HEK293 (cell line): ENCODE measurements around the gene TLDC2.

Experiments used
- CTCF ChIA-PET: fragments of 350-600 bp; formaldehyde crosslinking; extraction: SDS; loops from one replicate; lab custom pipeline; 2021; ENCODE audit warnings: antibody characterized with exemption; lab: Yijun Ruan, JAX
- POLR2A ChIA-PET: fragments of 300-600 bp; formaldehyde crosslinking; extraction: SDS; loops from one replicate; lab custom pipeline; 2020; ENCODE audit warnings: antibody characterized with exemption, inconsistent platforms; lab: Yijun Ruan, JAX
- H3K27ac ChIP-seq: fragments of 200-500 bp; sonication (Bioruptor generic); 2 replicates; pipeline ENCODE4 v1.5.1; 2014; ENCODE audit warnings: low read depth, low read length, control low read depth, inconsistent platforms; ENCODE audit errors: extremely low read depth
- H3K36me3 ChIP-seq, 2 experiments: fragments of 200-500 bp in 1 of 2; sonication (Bioruptor generic) in 1 of 2; 1 replicate in 1 of 2; 2 replicates in 1 of 2; pipeline ENCODE4 v1.5.1; 2014 to 2017; ENCODE audit warnings: inconsistent platforms in 2 of 2, low read length in 2 of 2; ENCODE audit not compliant: control insufficient read depth in 2 of 2, insufficient read depth in 1 of 2
- H3K4me1 ChIP-seq: fragments of 200-500 bp; sonication (Bioruptor generic); 2 replicates; pipeline ENCODE4 v1.5.1; 2014; ENCODE audit warnings: mild to moderate bottlenecking, low read length, inconsistent platforms; ENCODE audit not compliant: control insufficient read depth, insufficient read depth
- H3K4me3 ChIP-seq: 2 replicates; pipeline ENCODE4 v1.5.1; 2011; ENCODE audit warnings: low read depth, mild to moderate bottlenecking, control low read depth, low read length, moderate library complexity
- H3K9me3 ChIP-seq: fragments of 200-500 bp; sonication (Bioruptor generic); 2 replicates; pipeline ENCODE4 v1.5.1; 2014; ENCODE audit warnings: low read depth, low read length, inconsistent platforms; ENCODE audit not compliant: control insufficient read depth, insufficient read depth
- OSR2 ChIP-seq: fragments of 450-650 bp; formaldehyde crosslinking; IDR thresholded peaks from 2 replicates; pipeline ENCODE4 v1.5.1; 2016; ENCODE audit warnings: missing biosample characterization, missing genetic modification characterization
- PRDM10 ChIP-seq: fragments of 450-650 bp; formaldehyde crosslinking; IDR thresholded peaks from 2 replicates; pipeline ENCODE4 v1.5.1; 2016; ENCODE audit warnings: missing biosample characterization, missing genetic modification characterization
- PRDM2 ChIP-seq: fragments of 450-650 bp; formaldehyde crosslinking; IDR thresholded peaks from 2 replicates; pipeline ENCODE4 v1.5.1; 2016; ENCODE audit warnings: missing biosample characterization, missing genetic modification characterization, borderline replicate concordance
- SP2 ChIP-seq: fragments of 450-650 bp; formaldehyde crosslinking; IDR thresholded peaks from 2 replicates; pipeline ENCODE4 v1.5.1; 2016; ENCODE audit warnings: missing biosample characterization, missing genetic modification characterization
- ZBTB48 ChIP-seq: fragments of 450-650 bp; formaldehyde crosslinking; IDR thresholded peaks from 2 replicates; pipeline ENCODE4 v1.5.1; 2016; ENCODE audit warnings: missing biosample characterization, missing genetic modification characterization
- ZIC2 ChIP-seq: fragments of 450-650 bp; formaldehyde crosslinking; IDR thresholded peaks from 2 replicates; pipeline ENCODE4 v1.5.1; 2016; ENCODE audit warnings: missing biosample characterization, missing genetic modification characterization
- ZNF239 ChIP-seq: fragments of 450-650 bp; formaldehyde crosslinking; IDR thresholded peaks from 2 replicates; pipeline ENCODE4 v1.5.1; 2016; ENCODE audit warnings: missing biosample characterization, missing genetic modification characterization
- ZNF311 ChIP-seq: fragments of 450-650 bp; formaldehyde crosslinking; IDR thresholded peaks from 2 replicates; pipeline ENCODE4 v1.5.1; 2017; ENCODE audit warnings: missing biosample characterization, missing genetic modification characterization, borderline replicate concordance
- ZNF341 ChIP-seq: fragments of 450-650 bp; formaldehyde crosslinking; IDR thresholded peaks from 2 replicates; pipeline ENCODE4; 2016; ENCODE audit warnings: low read depth, missing biosample characterization, missing genetic modification characterization
- ZNF785 ChIP-seq: fragments of 450-650 bp; formaldehyde crosslinking; IDR thresholded peaks from 2 replicates; pipeline ENCODE4 v1.5.1; 2016; ENCODE audit warnings: missing biosample characterization, missing genetic modification characterization
- TF ChIP-seq, protein P1 (sequence below): fragments of 450-650 bp; formaldehyde crosslinking; IDR thresholded peaks from 2 replicates; pipeline ENCODE4 v1.5.1; 2016; ENCODE audit warnings: missing biosample characterization, missing genetic modification characterization
- TF ChIP-seq, protein P2 (sequence below): fragments of 450-650 bp; formaldehyde crosslinking; IDR thresholded peaks from 2 replicates; pipeline ENCODE4 v1.5.1; 2017; ENCODE audit warnings: missing biosample characterization, missing genetic modification characterization

The TLDC2 gene

DNA sequence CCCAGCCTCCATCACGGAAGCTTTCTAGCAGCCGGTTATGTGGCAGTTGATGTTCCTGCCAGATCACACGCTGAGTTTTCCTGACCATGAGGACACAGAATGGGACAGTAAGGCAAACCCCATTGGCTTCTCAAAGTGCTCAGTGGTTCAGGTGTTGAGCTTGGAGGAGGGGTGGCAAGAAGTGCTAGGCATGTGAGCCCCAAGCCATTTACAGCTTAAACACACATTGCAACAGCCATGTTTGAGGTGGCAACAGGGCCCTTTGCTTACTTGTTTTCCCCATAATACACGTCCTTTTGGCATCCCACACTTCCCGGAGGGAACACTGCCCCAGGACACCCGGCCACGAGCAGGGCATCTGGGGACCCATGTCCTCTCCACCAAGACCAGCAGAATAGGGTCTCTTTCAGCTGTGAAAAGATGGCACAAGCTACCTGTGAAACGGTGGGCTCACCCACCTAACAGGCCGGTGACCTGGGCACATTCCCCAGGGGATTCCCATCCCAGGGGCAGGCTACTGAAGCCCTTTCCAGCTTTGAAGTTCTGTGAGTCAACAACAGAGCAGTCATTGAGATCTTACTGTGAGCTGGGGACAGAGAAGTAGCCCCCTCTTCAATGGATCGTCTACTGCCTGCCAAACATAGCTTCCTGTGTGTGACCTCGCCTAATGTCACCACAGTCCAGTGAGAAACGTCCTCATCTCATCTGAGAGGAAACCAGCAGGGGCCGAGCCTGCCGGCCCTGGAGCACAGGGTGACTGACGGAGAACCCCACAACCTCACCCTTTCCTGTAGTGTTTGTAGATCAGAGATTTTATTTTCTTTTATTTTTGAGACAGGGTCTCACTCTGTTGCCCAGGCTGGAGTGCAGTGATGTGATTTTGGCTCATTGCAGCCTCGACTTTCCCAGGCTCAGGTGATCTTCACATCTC, 4.0 kb upstream of the TLDC2 start:
- no peaks in the 10 kb centered on the region for H3K4me1 ChIP-seq
- POLR2A ChIA-PET: interaction anchor here (0.6 kb wide), 1 partner anchor 1206 kb away, joined by 3 read pairs; no protein-coding TSS in a partner anchor
- TF ChIP-seq OSR2 (0 out of 2 replicates have a peak, but pooled peaks have one; percentile 15), SP2 (tag by site-specific recombination) (no peak)
- TF ChIP-seq, all 188 proteins: peak for 1
- no peak overlapping the region for H3K27ac ChIP-seq
- H3K36me3 ChIP-seq: no peaks in the 10 kb centered on the region
- no peak overlapping the region for H3K4me3 ChIP-seq
- CTCF ChIA-PET: interaction anchor here (0.7 to 1.3 kb wide), 5 partner anchors 11 to 98 kb away, joined by 3 to 5 read pairs (median 4); no protein-coding TSS in a partner anchor
- no peaks in the 10 kb centered on the region for H3K9me3 ChIP-seq

DNA sequence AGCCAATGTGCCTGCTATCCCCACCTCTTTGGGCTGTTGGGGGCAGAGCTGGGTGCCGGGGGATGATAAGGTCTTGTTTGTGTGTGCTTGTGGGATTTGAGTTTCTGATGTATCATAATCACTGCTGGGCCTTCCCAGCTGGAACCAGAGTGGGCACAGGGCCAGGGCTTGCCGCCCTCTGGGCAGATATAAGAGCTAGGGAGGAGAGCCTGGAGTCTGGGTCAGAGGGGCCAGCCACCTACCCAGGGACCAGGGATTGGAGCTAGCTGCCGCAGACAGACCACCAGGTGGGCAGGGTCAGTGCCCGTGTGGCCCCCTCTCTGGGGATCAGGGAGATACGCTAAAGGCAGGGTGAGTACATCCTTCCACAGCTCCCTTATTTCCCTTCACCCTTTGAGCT, 3.1 kb upstream of the TLDC2 start:
- Histone ChIP-seq H3K36me3 (no peaks in the 10 kb centered on the region), H3K4me1 (no peaks in the 10 kb centered on the region), H3K4me3 (no peak overlapping the region), H3K9me3 (no peaks in the 10 kb centered on the region), H3K27ac (no peak overlapping the region)
- CTCF ChIA-PET: interaction anchor here (1.0 to 1.5 kb wide), 3 partner anchors 14 to 99 kb away, joined by 4 to 5 read pairs (median 5); no protein-coding TSS in a partner anchor
- TF ChIP-seq, protein P1, sequence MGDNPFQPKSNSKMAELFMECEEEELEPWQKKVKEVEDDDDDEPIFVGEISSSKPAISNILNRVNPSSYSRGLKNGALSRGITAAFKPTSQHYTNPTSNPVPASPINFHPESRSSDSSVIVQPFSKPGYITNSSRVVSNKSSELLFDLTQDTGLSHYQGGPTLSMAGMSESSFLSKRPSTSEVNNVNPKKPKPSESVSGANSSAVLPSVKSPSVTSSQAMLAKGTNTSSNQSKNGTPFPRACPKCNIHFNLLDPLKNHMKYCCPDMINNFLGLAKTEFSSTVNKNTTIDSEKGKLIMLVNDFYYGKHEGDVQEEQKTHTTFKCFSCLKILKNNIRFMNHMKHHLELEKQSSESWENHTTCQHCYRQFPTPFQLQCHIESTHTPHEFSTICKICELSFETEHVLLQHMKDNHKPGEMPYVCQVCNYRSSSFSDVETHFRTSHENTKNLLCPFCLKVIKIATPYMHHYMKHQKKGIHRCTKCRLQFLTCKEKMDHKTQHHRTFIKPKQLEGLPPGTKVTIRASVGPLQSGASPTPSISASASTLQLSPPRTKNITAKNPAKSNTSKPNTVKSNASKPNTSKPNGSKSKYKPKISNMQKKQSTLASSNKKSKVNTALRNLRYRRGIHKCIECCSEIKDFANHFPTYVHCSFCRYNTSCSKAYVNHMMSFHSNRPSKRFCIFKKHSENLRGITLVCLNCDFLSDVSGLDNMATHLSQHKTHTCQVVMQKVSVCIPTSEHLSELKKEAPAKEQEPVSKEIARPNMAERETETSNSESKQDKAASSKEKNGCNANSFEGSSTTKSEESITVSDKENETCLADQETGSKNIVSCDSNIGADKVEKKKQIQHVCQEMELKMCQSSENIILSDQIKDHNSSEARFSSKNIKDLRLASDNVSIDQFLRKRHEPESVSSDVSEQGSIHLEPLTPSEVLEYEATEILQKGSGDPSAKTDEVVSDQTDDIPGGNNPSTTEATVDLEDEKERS (tag by site-specific recombination): no peak
- TF ChIP-seq ZNF785 (tag by site-specific recombination) (no peak), ZBTB48 (tag by site-specific recombination) (0 out of 2 replicates have a peak, but pooled peaks have one; percentile 21), ZNF341 (tag by site-specific recombination) (0 out of 2 replicates have a peak, but pooled peaks have one; percentile 9), ZIC2 (peak; percentile 70)
- POLR2A ChIA-PET: no interaction called here

DNA sequence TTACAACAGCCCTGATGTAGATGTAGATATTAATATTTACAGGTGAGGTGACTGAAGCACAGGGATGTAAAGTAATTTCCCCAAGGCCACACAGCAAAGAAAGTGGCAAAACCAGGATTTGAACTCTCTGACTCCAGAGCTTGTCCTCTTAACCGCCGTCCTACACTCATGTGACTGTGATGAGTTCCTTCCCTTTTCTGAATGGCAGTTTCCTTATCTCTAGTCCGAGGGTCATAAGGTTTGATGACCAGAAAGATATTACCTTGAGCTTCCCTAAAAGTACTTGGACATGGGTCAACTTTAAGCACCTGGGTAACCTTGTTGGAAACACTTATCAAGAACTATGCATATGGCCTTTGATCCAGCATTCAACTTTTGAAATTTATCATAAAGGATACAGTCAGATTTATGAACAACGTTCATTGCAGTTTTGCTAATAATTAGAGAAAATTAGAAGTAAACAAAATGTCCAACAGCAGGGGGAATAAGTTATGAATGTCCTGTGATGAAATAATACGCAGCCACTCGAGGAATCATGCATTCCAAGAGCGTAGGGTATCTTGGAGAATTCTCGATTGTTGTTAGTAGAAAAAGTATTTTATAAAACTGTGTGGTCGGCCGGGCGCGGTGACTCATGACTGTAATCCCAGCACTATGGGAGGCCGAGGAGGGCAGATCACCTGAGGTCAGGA, 2.3 kb upstream of the TLDC2 start:
- no peaks in the 10 kb centered on the region for H3K4me1 ChIP-seq
- H3K4me3 ChIP-seq: no peak overlapping the region
- no peak overlapping the region for H3K27ac ChIP-seq
- CTCF ChIA-PET: interaction anchor here (1.5 kb wide), 1 partner anchor 13 kb away, joined by 5 read pairs; no protein-coding TSS in a partner anchor
- POLR2A ChIA-PET: no interaction called here
- no peaks in the 10 kb centered on the region for H3K9me3 ChIP-seq
- H3K36me3 ChIP-seq: no peaks in the 10 kb centered on the region
- TF ChIP-seq ZNF311 (tag by site-specific recombination) (no peak), PRDM2 (tag by site-specific recombination) (no peak), PRDM10 (tag by site-specific recombination) (no peak), ZNF239 (no peak)
- TF ChIP-seq, protein P2, sequence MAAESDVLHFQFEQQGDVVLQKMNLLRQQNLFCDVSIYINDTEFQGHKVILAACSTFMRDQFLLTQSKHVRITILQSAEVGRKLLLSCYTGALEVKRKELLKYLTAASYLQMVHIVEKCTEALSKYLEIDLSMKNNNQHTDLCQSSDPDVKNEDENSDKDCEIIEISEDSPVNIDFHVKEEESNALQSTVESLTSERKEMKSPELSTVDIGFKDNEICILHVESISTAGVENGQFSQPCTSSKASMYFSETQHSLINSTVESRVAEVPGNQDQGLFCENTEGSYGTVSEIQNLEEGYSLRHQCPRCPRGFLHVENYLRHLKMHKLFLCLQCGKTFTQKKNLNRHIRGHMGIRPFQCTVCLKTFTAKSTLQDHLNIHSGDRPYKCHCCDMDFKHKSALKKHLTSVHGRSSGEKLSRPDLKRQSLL: no peak
